HG03565 (cell line): ENCODE data around the gene RIOK3.

Experiments
- ATAC-seq: cut with Tn5 transposase; IDR thresholded peaks from one replicate; pipeline ENCODE4 v1.9.1; 2021; ENCODE audit warnings: mild to moderate bottlenecking, moderate library complexity; ENCODE audit not compliant: unreplicated experiment

The RIOK3 gene

DNA sequence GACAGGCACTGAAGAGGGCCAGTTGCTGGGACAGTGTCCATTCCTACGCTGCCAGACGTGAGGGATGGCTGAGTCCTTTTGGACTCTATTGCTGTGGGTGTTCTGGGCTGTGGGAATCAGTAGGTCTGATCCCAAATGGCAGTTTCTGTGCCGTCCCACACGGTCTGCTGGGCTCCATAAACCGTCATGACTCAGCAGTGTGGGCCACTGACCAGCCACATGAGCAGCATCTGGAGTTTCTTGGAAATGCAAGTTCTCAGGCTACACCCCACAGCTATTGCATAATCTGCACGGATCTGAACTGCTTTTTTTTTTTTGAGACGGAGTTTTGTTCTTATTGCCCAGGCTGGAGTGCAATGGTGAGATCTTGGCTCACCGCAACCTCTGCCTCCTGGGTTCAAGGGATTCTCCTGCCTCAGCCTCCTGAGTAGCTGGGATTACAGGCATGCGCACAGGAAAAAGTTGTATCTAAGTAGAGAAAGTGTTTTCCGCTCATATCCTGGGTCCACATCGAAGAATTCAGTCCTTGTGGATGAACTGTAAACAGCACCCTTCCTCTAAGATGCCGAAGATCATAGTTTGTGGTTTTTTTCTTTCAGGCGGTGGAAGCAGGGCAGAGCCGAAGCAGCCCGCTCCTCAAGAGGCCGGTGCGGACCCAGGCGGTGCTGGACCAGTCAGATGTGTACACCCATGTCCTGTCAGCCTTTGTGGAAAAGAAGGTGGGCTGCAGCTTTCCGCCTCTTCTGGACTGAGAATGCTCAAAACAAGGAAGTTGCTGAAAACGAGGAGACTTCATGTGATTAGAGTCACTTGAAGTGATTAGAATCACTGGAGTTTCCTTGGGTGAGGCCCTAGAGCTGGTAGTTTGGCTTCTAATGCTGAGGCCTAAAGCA is 75.7 kb downstream of the RIOK3 start:
- ATAC-seq = no peak

DNA sequence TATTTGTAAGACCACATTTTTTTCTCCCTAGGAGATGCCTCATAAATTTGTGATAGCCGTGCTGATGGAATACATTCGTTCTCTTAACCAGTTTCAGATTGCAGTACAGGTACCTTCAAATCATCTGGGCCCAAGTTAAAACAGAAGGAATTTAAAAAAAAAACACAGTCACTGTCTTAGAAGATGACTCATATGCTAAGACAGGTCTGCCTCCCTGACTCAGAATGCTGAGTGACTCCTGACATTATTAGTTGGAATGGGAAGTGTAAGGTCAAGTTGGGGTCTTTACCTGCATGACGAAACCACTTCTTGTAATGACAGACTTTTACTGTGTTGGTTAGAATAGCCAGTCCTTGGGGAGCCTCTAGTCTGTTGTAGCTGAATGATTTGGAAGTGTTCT is 76.5 kb downstream of the RIOK3 start:
- no peak for ATAC-seq

DNA sequence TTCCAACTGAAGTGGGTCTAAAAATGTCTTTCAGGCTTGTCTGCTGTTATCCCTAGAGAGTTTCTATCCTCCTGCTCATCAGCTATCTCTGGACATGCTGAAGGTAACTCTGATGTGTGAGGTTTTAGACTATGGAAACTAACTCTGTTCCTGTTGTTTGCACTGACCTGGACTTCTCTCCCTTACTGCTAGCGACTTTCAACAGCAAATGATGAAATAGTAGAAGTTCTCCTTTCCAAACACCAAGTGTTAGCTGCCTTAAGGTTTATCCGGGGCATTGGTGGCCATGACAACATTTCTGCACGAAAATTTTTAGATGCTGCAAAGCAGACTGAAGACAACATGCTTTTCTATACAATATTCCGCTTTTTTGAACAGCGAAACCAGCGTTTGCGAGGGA is 77.1 kb downstream of the RIOK3 start:
- ATAC-seq = no peak

DNA sequence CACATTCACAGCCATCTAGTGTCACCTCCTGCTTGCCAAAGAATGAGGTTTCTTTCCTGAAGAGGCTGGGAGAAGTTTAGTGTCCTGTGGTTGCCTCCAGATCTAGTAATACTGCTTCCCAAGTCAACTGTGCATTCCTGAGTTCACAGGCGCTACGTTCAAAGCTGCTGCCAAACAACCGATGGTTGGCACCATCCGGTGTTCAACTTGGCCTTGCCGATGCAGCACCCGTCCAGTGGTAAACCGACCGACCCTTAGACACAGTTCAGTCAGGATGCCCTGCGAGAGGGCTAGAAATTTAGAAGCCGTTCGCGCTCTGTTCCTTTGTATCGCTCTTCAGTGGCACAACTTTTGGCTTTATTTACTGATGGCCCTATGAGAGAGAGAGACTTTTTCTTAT is 78.8 kb downstream of the RIOK3 start:
- ATAC-seq = no peak
